Glutamatergic neuron (in vitro differentiated cells): ENCODE measurements around the gene HMG20A. TPM values are rescaled to one million over a fixed set of nuclear protein-coding genes. Genes with fewer than 3 reads are reported as not detected.

Experiments
- DNase-seq: peaks from one replicate; pipeline ENCODE4 v3.0.0; 2022
- H3K27ac Mint-ChIP-seq: one replicate; pipeline ENCODE4 v1.8.0; 2020; ENCODE audit warnings: mild to moderate bottlenecking, mixed read lengths, inconsistent platforms; ENCODE audit not compliant: unreplicated experiment
- H3K27me3 Mint-ChIP-seq: one replicate; pipeline ENCODE4 v1.8.0; 2020; ENCODE audit warnings: mild to moderate bottlenecking, moderate library complexity, mixed read lengths, inconsistent platforms; ENCODE audit not compliant: unreplicated experiment
- H3K36me3 Mint-ChIP-seq: one replicate; pipeline ENCODE4 v1.8.0; 2020; ENCODE audit warnings: mild to moderate bottlenecking, mixed read lengths, inconsistent platforms; ENCODE audit not compliant: unreplicated experiment
- H3K4me1 Mint-ChIP-seq: one replicate; pipeline ENCODE4 v1.8.0; 2020; ENCODE audit warnings: mild to moderate bottlenecking, low read depth, mixed read lengths, inconsistent platforms; ENCODE audit not compliant: unreplicated experiment
- H3K4me3 Mint-ChIP-seq: one replicate; pipeline ENCODE4 v1.8.0; 2020; ENCODE audit warnings: mild to moderate bottlenecking, mixed read lengths, inconsistent platforms; ENCODE audit not compliant: unreplicated experiment
- H3K9me3 Mint-ChIP-seq: one replicate; pipeline ENCODE4 v1.8.0; 2020; ENCODE audit warnings: mild to moderate bottlenecking, moderate library complexity, mixed read lengths, inconsistent platforms; ENCODE audit not compliant: unreplicated experiment
- total RNA-seq: library from RNA; stranded (reverse); fragmentation: NEBNext Ultra II Directional; extraction: Animal tissue kit (Norgen Biotek cat#: 25700); gene quantifications from one replicate; pipeline ENCODE4 v1.2.1, GENCODE V29; 2021; ENCODE audit not compliant: unreplicated experiment
- TF ChIP-seq, protein P1 (sequence below): fragments of 200-600 bp; sonication (generic); IDR thresholded peaks from one replicate; pipeline ENCODE4 v1.5.0; 2021; ENCODE audit not compliant: partially characterized antibody, unreplicated experiment

HMG20A gene
- total RNA-seq, 1 donor from 2014 or later: 62.1 TPM

DNA sequence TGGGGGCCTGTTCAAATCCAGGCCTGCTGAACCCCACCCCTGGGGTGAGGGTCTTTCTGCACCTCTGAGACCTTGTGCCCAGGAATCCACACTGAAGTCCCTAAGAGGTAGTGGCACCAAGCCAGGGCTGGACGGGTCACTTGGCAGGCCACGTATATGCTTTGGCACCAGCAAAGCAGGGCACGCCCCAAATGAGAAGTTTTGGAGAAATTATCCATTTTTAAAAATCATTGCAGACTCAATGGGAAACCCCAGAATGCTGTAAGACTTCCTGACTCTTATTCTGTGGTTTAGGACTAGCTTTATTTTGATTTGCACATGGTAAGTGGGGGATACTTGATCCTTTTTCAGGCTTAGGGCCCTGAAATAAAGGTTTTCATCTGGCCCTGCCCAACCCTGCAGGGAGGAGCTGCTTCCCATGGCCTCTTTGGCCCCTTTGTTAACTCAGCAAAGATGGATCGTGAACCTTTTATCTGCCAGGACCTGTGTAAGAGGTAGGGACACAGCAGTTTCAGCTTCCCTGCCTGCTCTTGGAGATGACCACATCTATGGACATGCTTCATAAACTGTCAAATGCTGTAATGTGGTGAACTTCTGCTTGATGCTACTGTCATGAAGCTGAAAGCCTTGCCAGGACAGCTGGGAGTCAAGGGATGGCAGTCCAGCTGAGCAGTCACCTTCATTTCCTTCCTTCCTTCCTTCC is 88.0 kb downstream of the HMG20A start:
- H3K27me3 Mint-ChIP-seq: peaks cover 5% of the 10 kb centered on the region
- peaks cover 2% of the 10 kb centered on the region for H3K9me3 Mint-ChIP-seq
- H3K4me3 Mint-ChIP-seq: no peak overlapping the region
- no peak overlapping the region for H3K27ac Mint-ChIP-seq
- H3K36me3 Mint-ChIP-seq: no peaks in the 10 kb centered on the region
- peaks cover 10% of the 10 kb centered on the region for H3K4me1 Mint-ChIP-seq
- DNase-seq: no peak
- TF ChIP-seq, protein P1, sequence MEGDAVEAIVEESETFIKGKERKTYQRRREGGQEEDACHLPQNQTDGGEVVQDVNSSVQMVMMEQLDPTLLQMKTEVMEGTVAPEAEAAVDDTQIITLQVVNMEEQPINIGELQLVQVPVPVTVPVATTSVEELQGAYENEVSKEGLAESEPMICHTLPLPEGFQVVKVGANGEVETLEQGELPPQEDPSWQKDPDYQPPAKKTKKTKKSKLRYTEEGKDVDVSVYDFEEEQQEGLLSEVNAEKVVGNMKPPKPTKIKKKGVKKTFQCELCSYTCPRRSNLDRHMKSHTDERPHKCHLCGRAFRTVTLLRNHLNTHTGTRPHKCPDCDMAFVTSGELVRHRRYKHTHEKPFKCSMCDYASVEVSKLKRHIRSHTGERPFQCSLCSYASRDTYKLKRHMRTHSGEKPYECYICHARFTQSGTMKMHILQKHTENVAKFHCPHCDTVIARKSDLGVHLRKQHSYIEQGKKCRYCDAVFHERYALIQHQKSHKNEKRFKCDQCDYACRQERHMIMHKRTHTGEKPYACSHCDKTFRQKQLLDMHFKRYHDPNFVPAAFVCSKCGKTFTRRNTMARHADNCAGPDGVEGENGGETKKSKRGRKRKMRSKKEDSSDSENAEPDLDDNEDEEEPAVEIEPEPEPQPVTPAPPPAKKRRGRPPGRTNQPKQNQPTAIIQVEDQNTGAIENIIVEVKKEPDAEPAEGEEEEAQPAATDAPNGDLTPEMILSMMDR: no peak

DNA sequence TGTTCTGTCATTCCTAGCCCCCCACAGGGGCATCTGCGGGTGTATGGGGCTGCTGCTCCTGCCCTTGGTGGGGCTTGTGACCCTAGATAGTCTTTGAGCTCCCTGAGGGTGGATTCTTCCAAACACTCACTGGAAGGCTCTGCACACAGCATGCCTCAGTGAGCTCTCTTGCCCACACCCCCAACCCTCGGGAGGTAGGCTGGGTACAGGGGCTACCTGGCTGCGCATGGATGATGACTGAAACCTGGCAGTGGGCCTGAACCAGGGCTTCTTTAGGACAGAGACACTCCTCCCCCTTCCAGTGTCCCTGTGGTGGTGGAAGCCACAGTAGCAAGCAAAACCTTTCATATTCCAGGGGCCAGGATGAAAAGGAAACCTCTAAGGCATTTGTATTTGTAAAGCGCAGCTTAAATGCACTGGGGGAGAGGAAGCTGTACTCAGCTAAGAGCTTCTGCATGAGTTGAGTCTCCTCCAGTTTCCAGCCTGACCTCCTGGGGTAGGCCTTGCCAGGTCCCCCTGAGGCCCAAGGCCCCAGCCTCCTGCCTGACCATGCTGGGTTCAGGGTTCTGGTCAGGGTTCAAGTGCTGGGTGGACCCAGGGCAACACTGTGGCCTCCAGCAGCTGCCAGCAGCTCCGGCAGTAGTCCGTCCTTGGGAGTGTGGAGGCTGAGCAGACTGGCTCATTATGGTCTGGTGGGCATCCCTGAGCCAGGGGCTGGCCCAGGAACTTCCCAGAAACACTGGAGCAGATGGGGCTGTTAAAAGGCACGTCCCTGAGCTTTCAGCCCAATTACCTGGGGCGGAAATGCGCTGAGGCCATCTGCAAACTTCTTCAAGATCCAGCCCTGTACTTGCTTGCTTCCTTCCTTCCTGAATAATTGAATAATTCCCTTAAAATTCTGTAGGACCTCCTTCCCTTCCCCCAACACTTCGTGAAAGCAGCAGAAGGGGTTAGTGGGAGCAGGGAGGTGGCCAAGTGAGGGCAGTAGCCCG is 89.7 kb downstream of the HMG20A start:
- H3K4me3 Mint-ChIP-seq: no peak overlapping the region
- peaks cover 5% of the 10 kb centered on the region for H3K27me3 Mint-ChIP-seq
- TF ChIP-seq, protein P1: no peak
- peaks cover 7% of the 10 kb centered on the region for H3K4me1 Mint-ChIP-seq
- H3K27ac Mint-ChIP-seq: no peak overlapping the region
- H3K9me3 Mint-ChIP-seq: peaks cover 2% of the 10 kb centered on the region
- DNase-seq: no peak
- no peaks in the 10 kb centered on the region for H3K36me3 Mint-ChIP-seq

DNA sequence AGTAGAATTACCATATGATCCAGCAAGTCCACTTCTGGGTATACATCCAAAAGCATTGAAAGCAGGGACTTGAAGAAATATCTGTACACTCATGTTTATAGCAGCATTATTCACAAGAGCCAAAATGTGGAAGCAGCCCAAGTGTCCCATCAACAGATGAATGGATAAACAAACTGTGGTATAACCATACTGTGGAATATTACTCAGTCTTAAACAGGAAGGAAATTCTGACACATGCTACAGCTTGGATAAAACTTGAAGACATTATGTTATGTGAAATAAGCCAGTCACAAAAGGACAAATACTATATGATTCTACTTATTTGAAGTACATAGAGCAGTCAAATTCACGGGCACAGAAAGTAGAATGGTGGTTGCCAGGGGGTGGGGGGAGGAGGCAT is 91.2 kb downstream of the HMG20A start:
- H3K27me3 Mint-ChIP-seq: peaks cover 5% of the 10 kb centered on the region
- H3K4me1 Mint-ChIP-seq: peaks cover 6% of the 10 kb centered on the region
- no peak overlapping the region for H3K27ac Mint-ChIP-seq
- H3K4me3 Mint-ChIP-seq: no peak overlapping the region
- no peaks in the 10 kb centered on the region for H3K36me3 Mint-ChIP-seq
- peaks cover 2% of the 10 kb centered on the region for H3K9me3 Mint-ChIP-seq
- DNase-seq: no peak
- TF ChIP-seq, protein P1: no peak

- TF ChIP-seq, protein P1: no peak
- peaks cover 6% of the 10 kb centered on the region for H3K4me1 Mint-ChIP-seq
- H3K27ac Mint-ChIP-seq: no peak overlapping the region
- DNase-seq: no peak
- peaks cover under 1% of the 10 kb centered on the region for H3K9me3 Mint-ChIP-seq
- H3K36me3 Mint-ChIP-seq: no peaks in the 10 kb centered on the region
- H3K4me3 Mint-ChIP-seq: no peak overlapping the region
- peaks cover 2% of the 10 kb centered on the region for H3K27me3 Mint-ChIP-seq
These were observed 92.5 kb downstream of the HMG20A start for GRCh38 chr15:77513226-77513625.
